H1 (cell line): ENCODE data around the gene CFHR1.
"Not testable (repeated sequence)": the region's sequence is repeated elsewhere in the genome, so short reads cannot be mapped to it uniquely, and the experiment has no call there.

ENCODE experiments used
- BACH1 ChIP-seq: IDR thresholded peaks from 2 replicates; pipeline ENCODE4 v1.6.1; 2012; ENCODE audit warnings: low read length, improper control_type of control experiment
- CEBPB ChIP-seq: IDR thresholded peaks from 2 replicates; pipeline ENCODE4 v1.6.1; 2012; ENCODE audit warnings: low read depth, low read length
- EP300 ChIP-seq, 2 experiments: IDR thresholded peaks; 1 replicate in 1 of 2; 2 replicates in 1 of 2; pipeline ENCODE4 v1.6.1; 2011 to 2012; ENCODE audit warnings: low read depth in 2 of 2, low read length in 2 of 2, mild to moderate bottlenecking in 2 of 2, borderline replicate concordance in 1 of 2, inconsistent platforms in 1 of 2, moderate library complexity in 1 of 2
- TF ChIP-seq, protein P1 (sequence below): IDR thresholded peaks from 2 replicates; pipeline ENCODE4 v1.6.1; 2012; ENCODE audit warnings: low read length, inconsistent platforms

DNA sequence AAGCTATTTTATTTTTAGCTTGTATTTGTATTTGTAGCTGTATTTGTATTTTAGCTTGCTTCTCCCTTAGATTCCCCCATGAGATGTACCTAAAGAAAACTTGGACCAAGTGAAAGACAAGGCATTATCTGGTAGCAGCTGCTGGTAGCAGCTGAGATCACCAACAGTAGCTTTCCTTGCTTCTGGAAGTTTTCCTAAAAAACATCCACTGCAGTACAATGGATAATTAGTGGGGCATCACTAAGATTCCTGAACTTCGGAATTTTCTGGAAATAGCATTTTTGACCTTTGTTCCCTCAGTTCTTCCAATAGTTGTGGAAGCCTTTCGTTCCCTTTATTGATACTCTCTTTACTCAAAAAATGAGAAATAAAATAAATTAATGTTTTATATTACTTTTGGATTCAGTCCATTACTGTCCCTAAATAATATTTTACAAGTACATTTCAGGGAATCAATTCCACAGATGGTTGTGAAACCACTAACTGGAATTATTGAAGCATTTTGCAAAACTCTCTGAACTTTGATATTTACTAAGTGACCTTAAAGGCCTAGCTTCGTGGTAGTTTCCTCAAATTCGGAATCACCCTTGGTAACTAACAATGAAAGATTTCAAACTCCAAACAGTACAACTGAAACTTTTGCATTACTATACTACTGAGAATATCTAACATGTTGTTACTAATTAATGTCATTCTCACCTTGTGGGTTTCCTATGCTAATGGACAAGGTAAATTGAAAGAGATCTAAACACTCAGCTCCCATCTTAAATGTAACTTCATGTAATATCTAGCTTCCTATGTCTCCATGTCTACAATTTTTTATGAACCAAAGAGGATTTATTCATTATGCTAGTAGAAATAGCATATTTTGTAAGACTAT lies 30.3 kb downstream of the CFHR1 start:
- not testable (repeated sequence) for TF ChIP-seq EP300 (IDR thresholded peaks at IDR 0.05; ENCODE audit: borderline replicate concordance in 1 of 2, low read depth in 2 of 2, low read length in 2 of 2); BACH1; CEBPB
- TF ChIP-seq, protein P1, sequence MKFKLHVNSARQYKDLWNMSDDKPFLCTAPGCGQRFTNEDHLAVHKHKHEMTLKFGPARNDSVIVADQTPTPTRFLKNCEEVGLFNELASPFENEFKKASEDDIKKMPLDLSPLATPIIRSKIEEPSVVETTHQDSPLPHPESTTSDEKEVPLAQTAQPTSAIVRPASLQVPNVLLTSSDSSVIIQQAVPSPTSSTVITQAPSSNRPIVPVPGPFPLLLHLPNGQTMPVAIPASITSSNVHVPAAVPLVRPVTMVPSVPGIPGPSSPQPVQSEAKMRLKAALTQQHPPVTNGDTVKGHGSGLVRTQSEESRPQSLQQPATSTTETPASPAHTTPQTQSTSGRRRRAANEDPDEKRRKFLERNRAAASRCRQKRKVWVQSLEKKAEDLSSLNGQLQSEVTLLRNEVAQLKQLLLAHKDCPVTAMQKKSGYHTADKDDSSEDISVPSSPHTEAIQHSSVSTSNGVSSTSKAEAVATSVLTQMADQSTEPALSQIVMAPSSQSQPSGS, result not testable (repeated sequence)
